ENCODE data around the gene CPA1.

The CPA1 gene

DNA sequence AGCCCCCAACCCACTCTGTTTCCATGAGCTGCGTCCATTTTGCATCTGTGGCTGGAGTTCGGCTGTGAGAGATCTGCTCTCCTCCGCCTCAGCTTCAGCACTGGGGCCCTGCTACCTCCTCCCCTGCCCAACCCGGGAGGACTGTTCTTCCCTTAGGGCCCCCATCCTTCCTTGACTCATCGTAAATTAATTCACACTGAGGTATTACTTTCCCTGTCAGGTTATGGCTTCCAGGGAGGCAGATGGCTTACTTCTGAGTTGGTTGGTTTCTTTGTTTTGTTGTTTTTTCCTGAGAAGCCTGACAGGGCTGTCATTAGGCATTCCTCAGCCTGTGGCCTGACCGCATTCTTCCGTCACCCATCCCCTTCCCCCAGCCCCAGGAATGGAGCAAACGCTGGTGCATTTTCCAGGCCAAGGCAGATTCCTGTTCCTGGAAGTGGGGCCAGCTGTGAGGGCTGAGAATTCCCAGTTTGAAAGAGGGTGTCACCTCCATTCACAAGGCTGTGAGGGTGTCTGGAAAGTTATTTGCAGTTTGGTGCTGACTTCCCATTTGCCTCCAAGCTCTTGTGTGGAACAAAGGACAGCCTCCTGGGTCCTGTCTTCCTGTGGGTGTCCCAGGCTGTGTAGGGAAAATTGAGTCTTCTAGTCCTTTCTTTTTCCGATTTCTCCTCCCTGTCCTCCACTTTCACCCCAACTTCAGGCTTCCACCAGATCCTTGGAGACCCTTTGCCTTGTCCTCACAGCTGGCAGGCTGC is 24.0 kb upstream of the CPA1 start:
- no peak for DNase-seq

DNA sequence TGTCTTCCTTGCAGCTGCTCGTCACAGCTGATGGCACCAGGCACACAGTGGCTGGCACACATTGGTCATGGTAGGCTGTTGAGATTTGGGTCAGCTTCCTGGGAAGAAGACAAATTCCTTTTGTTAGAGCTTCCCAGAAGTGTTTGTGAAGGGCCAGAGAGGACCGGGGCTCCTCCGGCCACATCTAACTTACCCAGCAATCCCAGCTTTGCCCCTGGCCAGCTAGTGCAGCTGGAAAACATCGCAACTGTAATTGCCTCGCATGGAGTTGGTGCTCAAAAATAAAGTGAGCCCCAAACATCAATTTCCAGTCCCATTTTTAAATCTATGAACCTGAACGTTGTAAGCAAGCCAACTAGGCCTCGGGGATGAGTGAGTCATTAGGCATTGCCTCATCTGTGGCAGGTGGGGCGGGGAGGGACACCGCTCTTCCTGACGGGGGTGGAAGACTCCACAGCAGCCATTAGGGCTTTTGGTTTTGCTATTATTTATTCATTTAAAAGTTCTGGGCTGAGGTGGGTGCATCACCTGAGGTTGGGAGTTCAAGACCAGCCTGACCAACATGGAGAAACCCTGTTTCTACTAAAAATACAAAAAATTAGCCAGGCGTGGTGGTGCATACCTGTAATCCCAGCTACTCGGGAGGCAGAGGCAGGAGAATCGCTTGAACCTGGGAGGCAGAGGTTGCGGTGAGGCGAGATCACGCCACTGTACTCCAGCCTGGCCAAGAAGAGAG is 23.2 kb upstream of the CPA1 start:
- no peak for DNase-seq

DNA sequence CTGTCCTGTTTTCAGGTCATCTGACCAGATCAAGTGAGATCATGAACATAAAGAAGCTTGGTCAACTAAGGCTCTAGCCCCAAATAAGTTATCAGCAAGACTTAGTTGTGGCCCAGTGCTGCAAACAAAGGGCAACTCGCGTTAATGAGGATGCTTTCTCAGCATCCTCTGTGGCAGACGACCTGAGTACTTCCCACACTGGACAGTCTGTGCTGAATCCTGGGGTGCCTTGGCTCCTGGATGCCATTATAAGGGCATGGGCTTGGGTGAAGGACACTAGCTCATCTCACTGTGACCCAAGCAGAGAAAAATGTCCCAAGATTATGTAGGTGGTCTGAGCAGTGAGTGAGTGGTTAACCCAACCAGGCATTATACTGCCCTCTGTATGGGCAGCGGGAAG is 21.8 kb upstream of the CPA1 start:
- no peak for DNase-seq

DNA sequence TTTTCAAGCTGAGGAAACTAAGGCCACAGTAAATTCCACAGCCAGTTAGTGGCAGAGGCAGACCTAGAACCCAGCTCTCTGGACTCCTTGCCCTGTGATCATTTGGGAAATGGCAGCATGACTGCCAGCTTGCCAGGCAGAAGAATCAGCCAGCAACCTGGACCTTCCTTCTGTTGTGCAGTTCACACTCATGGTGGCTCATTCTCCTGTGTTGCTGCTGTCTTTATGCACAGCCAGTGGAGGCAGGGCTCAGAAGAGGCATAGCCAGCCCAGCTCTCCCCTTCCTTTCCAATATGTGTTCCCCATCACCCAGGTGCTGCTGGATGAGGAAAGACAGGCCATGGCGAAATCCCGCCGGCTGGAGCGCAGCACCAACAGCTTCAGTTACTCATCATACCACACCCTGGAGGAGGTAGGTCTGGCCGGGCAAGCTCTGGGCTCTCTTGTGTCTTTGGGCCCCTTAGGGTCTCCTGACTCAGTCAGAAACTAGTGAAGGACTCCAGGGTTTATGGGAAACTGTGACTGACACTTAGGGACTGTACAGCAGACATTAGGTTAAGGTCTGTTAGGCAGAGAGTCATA is 20.9 kb upstream of the CPA1 start:
- no peak for DNase-seq

DNA sequence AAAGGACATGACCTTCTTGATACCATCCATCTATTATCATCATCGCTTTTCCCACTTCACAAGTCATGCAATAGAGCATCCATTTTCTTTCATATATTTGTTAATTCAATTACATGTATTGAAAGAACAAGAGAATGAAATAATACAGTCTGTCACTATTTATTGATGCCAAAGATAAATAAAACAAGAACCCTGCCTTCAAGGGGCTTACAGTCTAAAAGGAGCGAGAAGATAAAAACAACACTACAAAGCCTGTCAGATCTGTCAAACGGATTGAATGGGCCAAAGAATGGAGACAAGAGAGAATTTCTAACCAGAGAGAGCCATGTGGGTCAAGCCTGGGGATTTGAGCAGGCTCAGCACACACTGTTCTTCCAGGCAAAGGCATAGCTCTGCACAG is 19.8 kb upstream of the CPA1 start:
- DNase-seq, result no peak

DNA sequence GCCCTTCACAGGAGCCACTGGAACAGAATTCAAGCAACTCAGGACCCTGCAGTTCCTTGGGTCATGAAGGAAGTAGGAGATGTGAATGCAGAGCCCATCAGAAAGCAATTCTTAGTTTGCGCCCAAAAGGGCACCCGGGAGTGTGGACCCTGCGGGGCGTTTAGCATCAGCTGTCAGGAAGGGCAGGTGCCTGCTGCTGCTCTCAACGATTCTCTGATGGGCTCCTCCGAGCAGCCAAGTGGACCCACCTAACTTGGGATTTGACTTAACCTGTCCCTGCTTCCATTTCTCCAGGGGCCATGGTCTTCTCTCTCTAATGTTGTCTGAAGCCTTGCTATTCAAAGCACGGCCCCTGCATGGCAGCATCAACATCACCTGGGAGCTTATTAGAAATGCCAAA is 18.6 kb upstream of the CPA1 start:
- no peak for DNase-seq

DNA sequence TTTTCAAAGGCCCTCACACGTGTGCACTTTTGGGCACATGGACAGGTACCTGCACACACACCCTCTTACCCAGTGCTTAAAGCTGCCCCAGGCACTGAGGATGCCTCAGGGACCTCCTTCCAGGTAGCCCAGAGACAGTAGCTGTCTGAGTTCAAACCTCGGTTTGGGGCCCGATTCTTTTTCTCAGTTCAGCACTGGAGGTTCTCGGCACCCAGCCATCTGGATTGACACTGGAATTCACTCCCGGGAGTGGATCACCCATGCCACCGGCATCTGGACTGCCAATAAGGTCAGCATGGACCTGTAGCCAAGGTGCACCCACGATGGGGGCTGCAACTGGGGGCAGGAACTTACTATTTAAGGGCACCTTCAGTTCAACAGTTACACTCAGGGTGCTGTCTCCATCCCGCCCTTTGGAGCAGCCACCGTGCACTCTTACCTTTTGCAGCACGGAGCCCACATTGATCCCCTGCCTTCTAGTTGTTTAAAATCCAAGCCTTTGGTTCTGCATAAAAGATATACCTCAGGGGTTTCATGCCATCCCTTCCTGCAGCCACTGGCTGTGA is 18.0 kb upstream of the CPA1 start:
- no peak for DNase-seq

DNA sequence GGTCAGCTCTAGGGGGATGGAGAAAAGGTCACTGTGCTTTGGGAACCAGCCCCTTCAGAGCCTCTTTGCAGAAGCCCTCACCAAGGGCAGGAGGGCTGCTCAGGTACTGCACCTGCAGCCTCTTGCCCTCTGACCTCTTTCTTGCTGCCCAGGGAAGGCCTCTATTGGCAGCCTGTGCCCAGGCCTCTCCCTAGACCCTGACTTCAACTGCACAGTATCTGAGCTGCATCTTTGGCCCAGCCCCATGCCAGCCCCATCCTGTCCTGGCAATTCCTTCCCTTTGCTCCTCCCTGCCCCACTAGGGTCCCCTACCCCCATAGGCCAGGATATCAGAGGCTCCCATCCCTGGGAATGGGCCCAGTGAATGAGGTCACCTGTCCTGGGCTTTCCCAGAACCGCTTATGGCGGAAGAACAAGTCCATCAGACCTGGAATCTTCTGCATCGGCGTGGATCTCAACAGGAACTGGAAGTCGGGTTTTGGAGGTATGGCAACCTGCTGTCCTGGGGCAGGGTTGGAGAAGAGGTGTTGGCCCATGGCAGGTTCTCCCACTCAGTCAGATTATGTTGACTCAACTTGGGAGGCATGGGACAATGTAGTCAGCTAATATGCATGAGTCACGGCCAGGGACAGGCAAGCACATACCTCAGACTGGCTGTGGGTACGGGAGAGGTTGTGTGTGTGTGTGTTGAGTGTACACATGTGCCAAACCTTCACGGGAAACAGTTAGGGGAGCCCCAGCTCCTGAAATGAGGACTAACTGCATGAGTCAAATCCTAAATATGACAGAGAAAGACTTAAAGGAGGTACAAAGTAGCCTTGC is 17.1 kb upstream of the CPA1 start:
- DNase-seq, result no peak

DNA sequence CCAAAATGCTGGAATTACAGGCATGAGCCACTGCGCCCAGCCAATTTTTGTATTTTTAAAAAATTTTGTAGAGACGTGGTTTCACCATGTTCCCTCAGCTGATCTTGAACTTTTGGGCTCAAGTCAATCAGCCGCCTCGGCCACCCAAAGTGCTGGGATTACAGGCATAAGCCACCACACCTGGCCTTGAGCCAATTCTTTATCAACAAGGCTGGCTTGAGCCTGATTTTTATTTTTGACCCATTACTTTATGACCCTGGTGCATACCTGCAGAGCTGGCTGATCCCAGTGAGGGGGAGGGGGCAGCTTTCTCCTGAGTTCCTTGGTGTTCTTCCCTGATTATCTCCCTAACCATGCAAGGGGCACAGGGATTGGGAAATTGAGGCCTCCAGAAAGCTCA is 15.8 kb upstream of the CPA1 start:
- DNase-seq, result no peak

DNA sequence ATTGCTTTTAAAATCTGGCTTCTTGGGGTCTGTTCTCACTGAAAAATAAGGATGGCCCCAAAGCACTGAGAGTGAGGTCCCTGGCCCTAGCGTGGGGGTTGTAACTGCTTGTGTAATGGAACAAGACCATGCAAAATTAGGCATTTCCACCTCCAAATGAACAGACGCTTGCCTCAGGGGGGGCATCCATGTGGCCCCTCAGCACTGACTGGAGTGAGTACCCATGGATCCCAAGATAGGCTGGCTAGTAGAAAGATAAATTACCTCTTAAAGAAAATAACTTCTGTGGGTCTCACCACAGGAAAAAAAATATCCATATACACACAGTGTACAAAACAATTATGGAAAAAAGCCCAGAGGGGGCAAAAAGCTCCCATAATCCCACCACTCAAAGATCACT is 15.2 kb upstream of the CPA1 start:
- no peak for DNase-seq

DNA sequence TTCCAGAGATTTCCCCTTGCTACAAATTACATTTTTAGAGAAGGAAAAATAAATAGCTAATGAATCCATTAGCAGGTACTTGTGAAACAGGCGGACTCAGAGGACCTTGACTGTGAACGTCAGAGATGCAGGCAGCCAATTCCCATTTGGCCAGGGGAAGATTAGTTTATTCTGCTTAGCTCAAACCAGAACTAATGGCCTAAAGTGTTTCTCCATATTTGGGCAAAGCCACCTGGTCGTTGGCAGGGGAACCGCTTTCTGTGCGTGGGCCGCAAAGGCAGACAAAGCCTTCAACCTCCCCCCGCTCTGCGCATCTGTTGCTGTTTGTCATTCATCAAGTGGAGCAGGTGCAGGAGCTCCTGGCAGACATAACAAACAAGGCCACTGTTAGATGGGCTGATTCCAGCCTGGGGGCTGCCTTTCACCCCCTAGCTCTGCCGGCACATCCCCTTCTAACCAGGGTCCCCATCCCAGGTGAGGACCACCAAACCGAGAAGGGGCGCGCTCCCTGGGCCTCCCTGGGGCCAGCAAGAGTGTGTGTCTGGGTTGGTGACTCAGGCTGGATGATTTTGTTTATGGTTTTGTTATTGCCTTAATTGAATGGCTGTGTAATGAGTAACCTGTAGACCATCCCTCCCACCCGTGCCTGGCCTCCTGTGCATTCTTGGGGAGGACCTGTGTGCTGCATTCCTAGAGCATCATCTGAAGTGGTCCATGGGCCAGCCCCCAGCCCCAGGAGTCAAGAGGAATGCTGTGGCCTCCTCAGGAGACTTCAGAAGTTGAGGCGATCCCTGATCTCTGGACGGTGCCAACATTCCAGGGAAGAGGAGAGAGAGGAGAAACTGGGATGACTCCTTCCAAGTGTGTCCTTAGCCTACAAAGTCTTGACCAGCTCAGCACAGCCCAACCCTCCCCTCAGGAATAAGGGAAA is 14.5 kb upstream of the CPA1 start:
- peak; percentile 97 to 99 for DNase-seq

DNA sequence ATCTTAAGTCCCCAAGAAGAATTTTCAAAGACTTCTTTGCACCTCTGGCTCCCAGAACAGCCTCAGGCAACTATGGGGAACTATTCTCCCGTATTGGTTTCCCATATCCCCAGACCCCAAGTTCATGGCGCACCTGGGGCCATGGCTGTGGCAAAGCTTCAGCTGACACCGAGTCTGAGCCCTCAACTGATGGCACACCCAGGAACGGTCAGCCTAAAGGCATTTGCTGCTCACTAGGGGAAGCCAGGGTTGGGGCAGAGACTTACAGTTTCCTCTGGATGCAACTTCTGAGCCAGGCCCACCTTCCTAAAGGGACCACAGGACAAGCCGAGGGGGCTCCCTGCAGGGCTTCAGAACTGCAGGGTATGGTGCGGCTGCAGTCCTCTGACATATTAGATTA is 13.7 kb upstream of the CPA1 start:
- no peak for DNase-seq

DNA sequence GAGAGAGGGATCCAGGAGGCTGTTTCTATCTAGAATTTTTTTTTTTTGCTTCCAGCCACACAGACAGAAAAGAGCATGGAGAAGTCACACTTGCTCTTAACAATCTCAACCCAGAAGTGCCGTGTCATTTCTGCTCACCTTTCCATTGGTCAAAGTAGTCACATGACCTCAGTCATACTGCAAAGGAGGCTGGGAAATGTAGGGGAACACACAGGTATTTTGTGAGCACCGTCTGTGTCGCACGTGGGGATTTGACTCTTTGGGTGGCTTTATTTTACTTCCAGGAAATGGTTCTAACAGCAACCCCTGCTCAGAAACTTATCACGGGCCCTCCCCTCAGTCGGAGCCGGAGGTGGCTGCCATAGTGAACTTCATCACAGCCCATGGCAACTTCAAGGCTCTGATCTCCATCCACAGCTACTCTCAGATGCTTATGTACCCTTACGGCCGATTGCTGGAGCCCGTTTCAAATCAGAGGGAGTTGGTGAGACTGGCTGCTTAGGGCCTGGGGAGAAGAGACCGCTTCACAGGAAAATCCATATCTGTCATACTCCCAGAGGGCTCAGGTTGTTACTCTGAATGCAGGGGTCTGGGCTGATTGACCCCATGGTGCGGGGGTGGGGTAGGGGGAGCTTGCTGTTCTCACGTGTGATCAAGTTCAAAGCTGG is 13.1 kb upstream of the CPA1 start:
- DNase-seq, result no peak

DNA sequence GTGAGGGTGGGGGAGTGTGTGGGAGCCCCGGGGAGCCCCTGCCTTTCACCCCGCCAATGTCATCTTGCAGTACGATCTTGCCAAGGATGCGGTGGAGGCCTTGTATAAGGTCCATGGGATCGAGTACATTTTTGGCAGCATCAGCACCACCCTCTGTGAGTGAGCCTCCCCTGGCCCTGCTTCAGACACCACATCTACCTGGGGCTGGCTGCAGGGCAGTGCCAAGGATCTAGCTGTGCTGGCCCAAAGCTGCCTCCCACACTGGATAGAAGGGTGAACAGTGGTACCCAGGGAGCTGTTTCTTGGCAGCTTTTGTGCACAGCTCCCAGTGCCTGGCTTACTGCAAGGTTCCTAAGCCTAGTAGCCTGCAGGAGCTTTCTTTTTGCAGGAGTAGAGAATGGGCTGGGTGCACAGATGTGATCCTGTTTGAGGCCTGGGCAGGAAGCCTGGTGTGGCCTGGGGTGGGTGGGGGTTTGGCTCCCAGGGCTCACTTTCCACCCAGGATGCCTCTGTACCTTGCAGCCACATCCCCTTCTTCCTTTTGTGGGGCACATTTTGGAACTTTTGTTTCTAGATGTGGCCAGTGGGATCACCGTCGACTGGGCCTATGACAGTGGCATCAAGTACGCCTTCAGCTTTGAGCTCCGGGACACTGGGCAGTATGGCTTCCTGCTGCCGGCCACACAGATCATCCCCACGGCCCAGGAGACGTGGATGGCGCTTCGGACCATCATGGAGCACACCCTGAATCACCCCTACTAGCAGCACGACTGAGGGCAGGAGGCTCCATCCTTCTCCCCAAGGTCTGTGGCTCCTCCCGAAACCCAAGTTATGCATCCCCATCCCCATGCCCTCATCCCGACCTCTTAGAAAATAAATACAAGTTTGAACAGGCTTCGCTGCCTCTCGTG is 12.2 kb upstream of the CPA1 start:
- DNase-seq, result no peak

DNA sequence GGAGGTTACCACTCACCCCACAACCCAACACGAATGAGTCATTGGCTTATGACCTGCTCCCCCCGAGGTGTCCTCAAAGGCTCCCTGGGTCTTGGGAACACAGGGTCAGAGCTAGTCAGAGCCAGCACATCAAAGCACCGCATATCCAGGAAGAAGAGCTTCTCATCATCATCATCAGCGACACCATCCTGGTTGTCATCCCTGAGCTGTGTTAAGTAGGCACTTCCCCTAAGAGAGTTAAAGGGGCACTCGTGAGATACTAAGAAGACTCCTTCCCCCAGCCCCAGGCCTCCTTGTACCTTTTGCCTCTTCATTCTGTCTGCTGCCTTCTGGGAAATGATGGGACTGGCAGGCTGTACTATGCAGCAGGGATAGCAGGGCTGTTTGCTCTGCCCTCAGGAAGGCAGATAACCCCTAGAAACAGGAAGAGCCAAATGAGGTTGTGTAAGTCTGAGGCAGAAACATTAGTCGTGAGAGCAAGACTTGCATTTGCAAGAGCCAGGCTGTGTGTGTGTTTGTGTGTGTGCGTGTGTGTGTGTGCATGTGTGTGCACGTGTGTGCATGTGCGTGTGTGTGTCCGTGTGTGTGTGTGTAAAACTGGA is 11.1 kb upstream of the CPA1 start:
- no peak for DNase-seq

DNA sequence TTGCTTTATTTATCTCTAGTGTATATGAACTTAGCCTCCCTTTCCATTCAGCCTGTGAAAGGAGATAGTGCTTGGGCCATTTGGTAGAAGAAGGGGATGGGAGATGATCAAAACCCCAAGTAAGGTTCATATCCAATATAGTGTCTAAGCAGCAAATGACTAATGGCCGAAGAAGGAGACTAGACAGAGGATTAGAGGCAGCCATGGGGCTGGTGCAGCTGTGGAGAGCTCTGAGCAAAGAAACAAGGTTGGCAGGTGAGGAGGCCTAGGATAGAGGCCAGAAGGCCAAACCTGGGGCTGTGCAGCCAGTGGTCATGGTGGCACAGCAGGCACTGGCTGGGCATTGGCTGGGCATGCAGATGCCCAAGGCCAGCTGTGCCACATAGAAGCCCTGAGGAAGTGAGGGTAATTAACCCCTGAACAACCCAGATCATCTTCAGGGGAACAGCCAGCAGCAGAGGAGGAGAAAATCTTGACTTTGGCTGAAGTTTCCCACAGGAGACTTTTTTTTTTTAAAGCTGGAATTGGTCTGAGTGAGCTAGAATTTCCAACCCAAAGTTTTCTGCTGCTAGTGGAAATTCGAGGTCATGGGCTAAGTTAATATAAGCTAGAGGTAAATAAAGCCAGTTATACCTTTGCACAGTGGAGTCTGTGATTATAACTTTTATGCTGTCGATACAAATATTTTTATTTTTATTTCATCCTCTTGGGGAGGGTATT is 10.3 kb upstream of the CPA1 start:
- no peak for DNase-seq

DNA sequence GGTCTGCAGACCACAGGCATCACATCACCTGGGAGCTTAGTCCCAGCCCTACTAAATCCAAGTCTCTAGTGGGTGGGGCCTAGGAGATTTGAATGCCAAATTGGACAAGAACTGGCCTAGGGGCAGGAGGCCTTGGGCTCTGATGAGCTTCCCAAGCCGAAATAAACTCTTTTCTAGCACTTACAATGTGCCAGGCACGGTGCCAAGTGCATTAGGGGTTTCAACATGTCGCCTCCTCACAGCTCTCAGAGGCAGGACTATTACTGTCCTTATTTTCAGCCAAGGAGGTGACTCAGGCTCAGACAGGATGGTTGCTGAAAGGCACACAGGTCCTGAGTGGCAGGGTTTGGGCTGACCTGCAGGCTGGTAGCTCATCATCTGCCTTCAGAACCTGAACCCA is 9.2 kb upstream of the CPA1 start:
- no peak for DNase-seq

DNA sequence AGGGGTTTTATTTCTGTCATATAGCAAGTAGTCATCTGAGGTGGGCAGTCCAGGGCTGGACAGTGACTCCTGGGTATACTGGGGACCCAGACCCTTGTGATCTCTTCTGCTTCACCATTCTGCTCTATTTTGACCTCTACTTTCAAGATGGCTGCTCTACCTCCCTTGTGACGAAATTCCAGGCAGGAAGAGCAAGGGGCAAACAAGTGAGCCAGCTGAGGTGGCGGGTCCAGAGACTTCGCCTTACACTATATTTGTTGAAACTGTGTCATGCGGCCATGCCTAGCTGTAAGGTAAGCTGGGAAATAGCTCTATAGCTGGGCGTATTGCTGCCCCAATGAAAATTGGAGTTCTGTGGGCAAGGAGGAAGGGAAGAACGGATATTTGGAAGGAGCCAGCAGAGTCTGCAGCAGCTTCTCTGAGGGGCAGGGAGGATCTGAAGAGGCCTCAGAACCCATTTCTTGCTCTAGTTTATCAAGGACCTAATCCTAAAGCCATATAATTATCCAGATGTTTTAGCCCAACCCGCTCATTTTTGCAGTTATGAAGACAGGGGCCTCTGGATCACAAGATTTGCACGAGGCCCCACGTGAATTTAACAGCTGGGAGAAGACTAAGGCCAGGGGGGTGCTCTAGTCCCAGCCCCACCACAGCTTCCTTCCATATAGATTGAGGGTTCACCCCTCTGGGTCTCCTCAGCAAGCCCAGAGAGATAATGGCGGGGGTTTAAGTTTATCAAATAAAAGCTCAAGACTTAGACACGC is 7.7 kb upstream of the CPA1 start:
- no peak for DNase-seq
